ENCODE results near the gene KCNIP4. TPM values are rescaled to one million over a fixed set of nuclear protein-coding genes. Genes with fewer than 3 reads are reported as not detected.

Gene KCNIP4
- total and polyA plus RNA-seq, 2 experiments from 2014 or later, result 0.14 to 0.63 TPM

GRCh38 chr4:21953653-21954052 lies 5.1 kb upstream of the KCNIP4 start:
- Mint-ChIP-seq H3K27ac (no peak overlapping the region; the same call in 1 of the 2 replicates), H3K4me1 (peaks cover 3% of the 10 kb centered on the region; the same call in 1 of the 3 replicates), H3K4me3 (no peak overlapping the region), H3K36me3 (ENCODE audit: low read depth) (no peaks in the 10 kb centered on the region), H3K9me3 (no peaks in the 10 kb centered on the region; the same call in 2 of the 3 replicates), H3K27me3 (ENCODE audit: insufficient read depth, low read depth, poor library complexity) (peaks cover 9% of the 10 kb centered on the region)
- TF ChIP-seq ZNF331 (CRISPR knock-in tag; IDR thresholded peaks at IDR 0.05; ENCODE audit: low read depth) (no peak), REST (IDR thresholded peaks at IDR 0.05; ENCODE audit: unreplicated experiment) (no peak), NANOG (IDR thresholded peaks at IDR 0.05; ENCODE audit: borderline replicate concordance) (no peak)
- H3K36me3 ChIP-seq (ENCODE audit: insufficient read depth), result no peaks in the 10 kb centered on the region
- H4K20me1 ChIP-seq (replicated peaks; ENCODE audit: insufficient read depth), result no peaks in the 10 kb centered on the region
- H3K4me3 ChIP-seq, result no peak overlapping the region
- no peaks in the 10 kb centered on the region for H3F3A ChIP-seq (replicated peaks; ENCODE audit: low read depth)
- H3K4me2 ChIP-seq, result no peak overlapping the region
- H2AFZ ChIP-seq, result no peak overlapping the region
- ATAC-seq (no peak), DNase-seq (ENCODE audit: low spot score) (no peak)
- no peak overlapping the region for H3K27ac ChIP-seq (ENCODE audit: low read depth)
- no peaks in the 10 kb centered on the region; the same call in 1 of the 2 replicates for H3K9me2 ChIP-seq (ENCODE audit: insufficient read depth)
- H3K79me2 ChIP-seq (replicated peaks; ENCODE audit: insufficient read depth), result no peaks in the 10 kb centered on the region
- peaks cover 17% of the 10 kb centered on the region for H3K27me3 ChIP-seq (ENCODE audit: insufficient read depth)
- 0 out of 2 replicates have a peak, but pooled peaks cover 4% of the 10 kb centered on the region for H3K4me1 ChIP-seq (ENCODE audit: insufficient read depth)

DNA sequence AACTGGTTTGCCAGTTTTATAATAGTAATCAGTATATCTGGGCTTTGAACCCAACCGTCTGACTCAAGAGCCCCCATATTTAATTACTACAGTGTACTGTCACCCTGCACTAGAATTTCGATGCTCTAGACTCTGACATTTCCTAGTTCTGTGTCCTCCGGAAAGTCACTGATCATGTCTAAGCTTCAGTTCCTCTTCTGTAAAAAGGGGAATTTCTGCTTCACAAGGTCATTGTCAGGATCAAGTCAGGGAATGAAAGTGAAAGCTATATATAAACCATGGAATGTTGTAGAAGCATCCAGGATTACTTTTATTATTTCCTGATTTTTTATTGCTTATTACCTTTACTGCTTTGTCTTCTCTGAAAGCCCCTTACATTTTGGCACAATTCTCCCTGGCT lies 4.0 kb upstream of the KCNIP4 start:
- Mint-ChIP-seq H3K4me3 (no peak overlapping the region), H3K4me1 (peaks cover 9% of the 10 kb centered on the region; the same call in 2 of the 3 replicates), H3K27me3 (ENCODE audit: insufficient read depth, low read depth, poor library complexity) (peaks cover 19% of the 10 kb centered on the region), H3K27ac (no peak overlapping the region), H3K36me3 (ENCODE audit: low read depth) (no peaks in the 10 kb centered on the region), H3K9me3 (no peaks in the 10 kb centered on the region; the same call in 2 of the 3 replicates)
- DNase-seq (ENCODE audit: low spot score), result no peak
- 0 out of 2 replicates have a peak, but pooled peaks cover 4% of the 10 kb centered on the region for H3K4me1 ChIP-seq (ENCODE audit: insufficient read depth)
- H3K27me3 ChIP-seq (ENCODE audit: insufficient read depth), result peaks cover 27% of the 10 kb centered on the region
- TF ChIP-seq, protein P1, sequence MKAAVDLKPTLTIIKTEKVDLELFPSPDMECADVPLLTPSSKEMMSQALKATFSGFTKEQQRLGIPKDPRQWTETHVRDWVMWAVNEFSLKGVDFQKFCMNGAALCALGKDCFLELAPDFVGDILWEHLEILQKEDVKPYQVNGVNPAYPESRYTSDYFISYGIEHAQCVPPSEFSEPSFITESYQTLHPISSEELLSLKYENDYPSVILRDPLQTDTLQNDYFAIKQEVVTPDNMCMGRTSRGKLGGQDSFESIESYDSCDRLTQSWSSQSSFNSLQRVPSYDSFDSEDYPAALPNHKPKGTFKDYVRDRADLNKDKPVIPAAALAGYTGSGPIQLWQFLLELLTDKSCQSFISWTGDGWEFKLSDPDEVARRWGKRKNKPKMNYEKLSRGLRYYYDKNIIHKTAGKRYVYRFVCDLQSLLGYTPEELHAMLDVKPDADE (IDR thresholded peaks at IDR 0.05), result no peak
- no peak for TF ChIP-seq ZNF114 (CRISPR knock-in tag; IDR thresholded peaks at IDR 0.05)
- TF ChIP-seq EZH2phosphoT487 (IDR thresholded peaks at IDR 0.05; ENCODE audit: unreplicated experiment), result no peak
- H3K36me3 ChIP-seq (ENCODE audit: insufficient read depth), result no peaks in the 10 kb centered on the region
- no peaks in the 10 kb centered on the region for H4K20me1 ChIP-seq (replicated peaks; ENCODE audit: insufficient read depth)
- ATAC-seq, result no peak
- no peak overlapping the region for H3K27ac ChIP-seq (ENCODE audit: low read depth)
- H2AFZ ChIP-seq, result no peak overlapping the region
- H3K4me3 ChIP-seq, result no peak overlapping the region
- H3K79me2 ChIP-seq (replicated peaks; ENCODE audit: insufficient read depth), result no peaks in the 10 kb centered on the region
- H3K9me2 ChIP-seq (ENCODE audit: insufficient read depth), result no peaks in the 10 kb centered on the region; the same call in 1 of the 2 replicates
- H3F3A ChIP-seq (replicated peaks; ENCODE audit: low read depth), result no peaks in the 10 kb centered on the region
- H3K4me2 ChIP-seq, result no peak overlapping the region
